Myocyte (in vitro differentiated cells): ENCODE data around the gene PRKAR2B. TPM values are rescaled to one million over a fixed set of nuclear protein-coding genes. Genes with fewer than 3 reads are reported as not detected.
"Not testable (repeated sequence)": the region's sequence is repeated elsewhere in the genome, so short reads cannot be mapped to it uniquely, and the experiment has no call there.

Experiments used
- DNase-seq: peaks from one replicate; pipeline ENCODE4 v3.0.0-alpha.2; 2012; ENCODE audit warnings: low read depth
- total RNA-seq: library from RNA; depleted of rRNA; stranded (reverse); fragments of >200 nt; gene quantifications from 2 replicates; pipeline ENCODE4 v1.2.3, GENCODE V29; 2014

PRKAR2B gene
- total RNA-seq, 1 donor from 2014 or later = 0.08 TPM

- no peak for DNase-seq
Measured at GRCh38 chr7:107026166-107026565, 18.3 kb upstream of the PRKAR2B start.

GRCh38 chr7:107027208-107027607 is 17.3 kb upstream of the PRKAR2B start:
- DNase-seq = no peak

- no peak for DNase-seq
Measured at GRCh38 chr7:107029061-107029763, 15.3 kb upstream of the PRKAR2B start.

- no peak for DNase-seq
Measured at GRCh38 chr7:107029764-107030286, 14.7 kb upstream of the PRKAR2B start.

GRCh38 chr7:107032050-107032449 is 12.5 kb upstream of the PRKAR2B start:
- no peak for DNase-seq

- DNase-seq = no peak
Measured at GRCh38 chr7:107032720-107033438, 11.6 kb upstream of the PRKAR2B start.

GRCh38 chr7:107034553-107034952 is 10.0 kb upstream of the PRKAR2B start:
- no peak for DNase-seq

- peak; percentile 48 for DNase-seq
Measured at GRCh38 chr7:107035446-107035845, 9.1 kb upstream of the PRKAR2B start.

- no peak for DNase-seq
Measured at GRCh38 chr7:107036535-107036934, 8.0 kb upstream of the PRKAR2B start.

- DNase-seq = no peak
Measured at GRCh38 chr7:107037717-107038603, 6.5 kb upstream of the PRKAR2B start.

GRCh38 chr7:107039199-107039900 is 5.2 kb upstream of the PRKAR2B start:
- no peak for DNase-seq

GRCh38 chr7:107041097-107041496 is 3.4 kb upstream of the PRKAR2B start:
- no peak for DNase-seq

- DNase-seq = not testable (repeated sequence)
Measured at GRCh38 chr7:107041764-107042163, 2.7 kb upstream of the PRKAR2B start.

GRCh38 chr7:107042326-107042910 is 2.1 kb upstream of the PRKAR2B start:
- DNase-seq = not testable (repeated sequence)

- DNase-seq = no peak
Measured at GRCh38 chr7:107043491-107043890, 1.0 kb upstream of the PRKAR2B start.

- no peak for DNase-seq
Measured at GRCh38 chr7:107043921-107044346, 571 bp upstream of the PRKAR2B start.

GRCh38 chr7:107045195-107045960 is 873 bp downstream of the PRKAR2B start:
- DNase-seq = no peak

- DNase-seq = no peak
Measured at GRCh38 chr7:107045980-107046379, 1.5 kb downstream of the PRKAR2B start.

GRCh38 chr7:107046491-107047259 is 2.2 kb downstream of the PRKAR2B start:
- DNase-seq = no peak
